Caco-2 (cell line): ENCODE data around the gene CABP2. TPM values are rescaled to one million over a fixed set of nuclear protein-coding genes. Genes with fewer than 3 reads are reported as not detected.

Experiments
- BruUV-seq: library from RNA; stranded (reverse); fragments of 400-500 nt; replicated peaks from 2 replicates; lab custom pipeline; 2021; lab: Mats Ljungman, UMichigan
- CTCF ChIA-PET: fragments of 300-600 bp; sonication (Branson Sonifier 250); formaldehyde crosslinking; loops from one replicate; lab custom pipeline; 2022; ENCODE audit warnings: antibody characterized with exemption; lab: Charles Lee
- POLR2A ChIA-PET: fragments of 300-600 bp; sonication (Branson Sonifier 250); formaldehyde crosslinking; loops from one replicate; lab custom pipeline; 2022; ENCODE audit warnings: antibody characterized with exemption; lab: Charles Lee
- DNase-seq, 2 experiments: peaks; one replicate each; pipeline versions ENCODE4 v3.0.0 to v3.0.0-alpha.2; 2020 to 2022
- H3K27me3 ChIP-seq: replicated peaks from 2 replicates; pipeline ENCODE4 v1.6.0; 2011; ENCODE audit warnings: low read length; ENCODE audit not compliant: control insufficient read depth, insufficient read depth
- H3K36me3 ChIP-seq: 2 replicates; pipeline ENCODE4 v1.5.1; 2011; ENCODE audit warnings: low read length; ENCODE audit not compliant: control insufficient read depth, insufficient read depth
- H3K4me1 ChIP-seq: fragments of 250-450 bp; sonication (Bioruptor Pico); 2 replicates; pipeline ENCODE4 v1.5.1; 2020; ENCODE audit warnings: mild to moderate bottlenecking
- H3K4me3 ChIP-seq: 2 replicates; pipeline ENCODE4 v1.5.1; 2011; ENCODE audit warnings: low read depth, mild to moderate bottlenecking, control low read depth, low read length
- H3K9me3 ChIP-seq: fragments of 250-450 bp; sonication (Bioruptor Pico); 2 replicates; pipeline ENCODE4 v1.5.1; 2020; ENCODE audit warnings: mild to moderate bottlenecking, moderate library complexity
- H3K27ac Mint-ChIP-seq: one replicate; pipeline ENCODE4 v1.8.0; 2022; ENCODE audit warnings: mixed read lengths; ENCODE audit not compliant: unreplicated experiment
- H3K27me3 Mint-ChIP-seq: one replicate; pipeline ENCODE4 v1.8.0; 2022; ENCODE audit warnings: mixed read lengths; ENCODE audit not compliant: insufficient read depth, unreplicated experiment
- H3K36me3 Mint-ChIP-seq: one replicate; pipeline ENCODE4 v1.8.0; 2022; ENCODE audit warnings: mild to moderate bottlenecking, mixed read lengths; ENCODE audit not compliant: insufficient read depth, unreplicated experiment
- H3K4me1 Mint-ChIP-seq: one replicate; pipeline ENCODE4 v1.8.0; 2022; ENCODE audit warnings: low read depth, mixed read lengths; ENCODE audit not compliant: unreplicated experiment
- H3K4me3 Mint-ChIP-seq: one replicate; pipeline ENCODE4 v1.8.0; 2022; ENCODE audit warnings: mild to moderate bottlenecking, moderate library complexity, mixed read lengths; ENCODE audit not compliant: unreplicated experiment
- H3K9me3 Mint-ChIP-seq: one replicate; pipeline ENCODE4 v1.8.0; 2022; ENCODE audit warnings: mixed read lengths; ENCODE audit not compliant: unreplicated experiment
- intact Hi-C: fragments of 100-400 bp; cut with micrococcal nuclease; formaldehyde crosslinking; loops from one replicate; pipeline ENCODE4 v1.10.0; 2022; ENCODE audit not compliant: unreplicated experiment
- total RNA-seq: library from RNA; stranded (reverse); gene quantifications from 2 replicates; pipeline ENCODE4 v1.2.3, GENCODE V29; 2022
- TF ChIP-seq, protein P1 (sequence below), 2 experiments: fragments of 200-600 bp in 1 of 2; IDR thresholded peaks; 1 replicate in 1 of 2; 2 replicates in 1 of 2; pipeline versions ENCODE4 v1.5.1 to v1.8.0; 2011 to 2022; ENCODE audit warnings: antibody characterized with exemption in 1 of 2, control low read depth in 1 of 2, inconsistent platforms in 1 of 2, low read depth in 1 of 2, low read length in 1 of 2, mild to moderate bottlenecking in 1 of 2, moderate library complexity in 1 of 2; ENCODE audit not compliant: insufficient read depth in 1 of 2, severe bottlenecking in 1 of 2, unreplicated experiment in 1 of 2

The CABP2 gene
- total RNA-seq, 1 experiment from 2014 or later = not detected

DNA sequence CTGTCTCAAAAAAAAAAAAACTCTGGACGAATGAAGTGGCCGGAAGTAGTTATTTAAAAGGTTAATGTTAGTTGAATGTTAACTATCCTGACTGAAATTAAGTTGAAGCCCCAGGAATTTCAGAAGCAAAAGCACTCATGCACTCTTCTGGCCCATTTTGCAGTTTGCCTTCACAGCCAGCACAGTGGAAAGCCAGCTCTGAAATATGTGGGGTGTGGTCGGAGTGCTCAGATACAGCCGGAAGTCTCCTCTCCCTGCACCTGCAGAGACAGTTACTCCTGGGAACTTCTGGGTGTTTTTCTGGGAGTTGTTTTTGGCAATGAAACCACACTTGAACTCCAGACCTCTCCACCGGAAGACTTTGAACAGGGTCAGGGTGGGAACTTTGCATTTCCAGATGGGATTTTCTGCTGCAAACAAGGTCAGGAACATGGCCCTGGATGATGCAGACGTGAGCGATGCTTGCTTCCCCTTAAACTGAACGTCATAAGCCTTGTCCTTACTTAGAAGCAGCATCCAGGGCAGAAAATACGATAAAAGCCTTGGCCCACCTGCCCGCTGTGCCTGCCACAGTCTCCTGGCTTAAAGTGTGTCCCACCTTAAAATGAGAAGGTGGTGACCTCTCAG, 21.5 kb upstream of the CABP2 start:
- Histone ChIP-seq H3K27me3 (no peaks in the 10 kb centered on the region), H3K9me3 (no peaks in the 10 kb centered on the region; the same call in 1 of the 2 replicates), H3K4me1 (peaks cover 8% of the 10 kb centered on the region; the same call in 1 of the 2 replicates), H3K4me3 (no peak overlapping the region), H3K36me3 (no peaks in the 10 kb centered on the region)
- H3K4me3 Mint-ChIP-seq = no peak overlapping the region
- H3K27ac Mint-ChIP-seq = no peak overlapping the region
- ChIA-PET CTCF (no interaction called here), POLR2A (no interaction called here)
- H3K9me3 Mint-ChIP-seq = peaks cover 12% of the 10 kb centered on the region
- no peak for DNase-seq
- no peaks in the 10 kb centered on the region for H3K4me1 Mint-ChIP-seq
- no peaks in the 10 kb centered on the region for H3K36me3 Mint-ChIP-seq
- H3K27me3 Mint-ChIP-seq = no peaks in the 10 kb centered on the region
- intact Hi-C loops = no loop called here
- TF ChIP-seq, protein P1, sequence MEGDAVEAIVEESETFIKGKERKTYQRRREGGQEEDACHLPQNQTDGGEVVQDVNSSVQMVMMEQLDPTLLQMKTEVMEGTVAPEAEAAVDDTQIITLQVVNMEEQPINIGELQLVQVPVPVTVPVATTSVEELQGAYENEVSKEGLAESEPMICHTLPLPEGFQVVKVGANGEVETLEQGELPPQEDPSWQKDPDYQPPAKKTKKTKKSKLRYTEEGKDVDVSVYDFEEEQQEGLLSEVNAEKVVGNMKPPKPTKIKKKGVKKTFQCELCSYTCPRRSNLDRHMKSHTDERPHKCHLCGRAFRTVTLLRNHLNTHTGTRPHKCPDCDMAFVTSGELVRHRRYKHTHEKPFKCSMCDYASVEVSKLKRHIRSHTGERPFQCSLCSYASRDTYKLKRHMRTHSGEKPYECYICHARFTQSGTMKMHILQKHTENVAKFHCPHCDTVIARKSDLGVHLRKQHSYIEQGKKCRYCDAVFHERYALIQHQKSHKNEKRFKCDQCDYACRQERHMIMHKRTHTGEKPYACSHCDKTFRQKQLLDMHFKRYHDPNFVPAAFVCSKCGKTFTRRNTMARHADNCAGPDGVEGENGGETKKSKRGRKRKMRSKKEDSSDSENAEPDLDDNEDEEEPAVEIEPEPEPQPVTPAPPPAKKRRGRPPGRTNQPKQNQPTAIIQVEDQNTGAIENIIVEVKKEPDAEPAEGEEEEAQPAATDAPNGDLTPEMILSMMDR (IDR thresholded peaks at IDR 0.05; ENCODE audit: insufficient read depth in 1 of 2, low read depth in 1 of 2, low read length in 1 of 2, severe bottlenecking in 1 of 2, unreplicated experiment in 1 of 2) = no peak
- no TSS peak for BruUV-seq

GRCh38 chr11:67543585-67543984, 20.3 kb upstream of the CABP2 start:
- H3K36me3 ChIP-seq = no peaks in the 10 kb centered on the region
- no peaks in the 10 kb centered on the region for H3K27me3 ChIP-seq
- DNase-seq = no peak
- CTCF ChIA-PET = no interaction called here
- Mint-ChIP-seq H3K27ac (no peak overlapping the region), H3K4me1 (no peaks in the 10 kb centered on the region), H3K27me3 (no peaks in the 10 kb centered on the region), H3K4me3 (no peak overlapping the region), H3K36me3 (no peaks in the 10 kb centered on the region), H3K9me3 (peaks cover 13% of the 10 kb centered on the region)
- POLR2A ChIA-PET = no interaction called here
- TF ChIP-seq, protein P1 (IDR thresholded peaks at IDR 0.05; ENCODE audit: insufficient read depth in 1 of 2, low read depth in 1 of 2, low read length in 1 of 2, severe bottlenecking in 1 of 2, unreplicated experiment in 1 of 2) = no peak
- H3K4me1 ChIP-seq = peaks cover 8% of the 10 kb centered on the region; the same call in 1 of the 2 replicates
- no TSS peak for BruUV-seq
- intact Hi-C loops = no loop called here
- no peaks in the 10 kb centered on the region; the same call in 1 of the 2 replicates for H3K9me3 ChIP-seq
- no peak overlapping the region for H3K4me3 ChIP-seq

DNA sequence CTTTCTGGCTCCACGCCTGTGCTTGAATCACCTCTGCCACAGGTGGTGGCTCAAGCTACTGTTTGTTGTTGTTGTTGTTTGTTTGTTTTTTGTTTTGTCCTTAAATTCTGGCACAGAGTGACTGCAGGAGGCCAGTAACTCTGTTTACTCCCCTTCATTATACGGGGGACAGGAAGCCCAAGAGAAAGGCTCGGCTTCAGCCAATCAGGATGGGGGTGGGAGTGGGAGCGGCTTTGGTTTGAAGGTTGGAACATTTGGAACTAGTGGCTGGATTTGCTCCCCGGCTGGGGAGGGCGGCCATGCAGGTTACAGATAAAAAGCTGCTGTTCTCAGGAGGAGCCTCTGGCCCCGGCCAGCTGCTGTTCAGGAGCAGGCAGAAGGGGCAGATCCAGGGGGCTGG, 19.7 kb upstream of the CABP2 start:
- H3K27me3 ChIP-seq = no peaks in the 10 kb centered on the region
- Mint-ChIP-seq H3K27ac (no peak overlapping the region), H3K36me3 (no peaks in the 10 kb centered on the region), H3K4me1 (no peaks in the 10 kb centered on the region), H3K4me3 (no peak overlapping the region), H3K9me3 (peaks cover 19% of the 10 kb centered on the region), H3K27me3 (no peaks in the 10 kb centered on the region)
- BruUV-seq = no TSS peak
- ChIA-PET CTCF (no interaction called here), POLR2A (no interaction called here)
- intact Hi-C loops = no loop called here
- H3K9me3 ChIP-seq = no peaks in the 10 kb centered on the region; the same call in 1 of the 2 replicates
- no peak for DNase-seq
- H3K4me3 ChIP-seq = no peak overlapping the region
- TF ChIP-seq, protein P1 (IDR thresholded peaks at IDR 0.05; ENCODE audit: insufficient read depth in 1 of 2, low read depth in 1 of 2, low read length in 1 of 2, severe bottlenecking in 1 of 2, unreplicated experiment in 1 of 2) = no peak
- peaks cover 8% of the 10 kb centered on the region; the same call in 1 of the 2 replicates for H3K4me1 ChIP-seq
- no peaks in the 10 kb centered on the region for H3K36me3 ChIP-seq
